Endodermal cell (in vitro differentiated cells): ENCODE results near the gene NFATC2. TPM values are rescaled to one million over a fixed set of nuclear protein-coding genes. Genes with fewer than 3 reads are reported as not detected.
"Not testable (repeated sequence)": the region's sequence is repeated elsewhere in the genome, so short reads cannot be mapped to it uniquely, and the experiment has no call there.

Source experiments
- DNase-seq: peaks from one replicate; pipeline ENCODE4 v3.0.0-alpha.2; 2017
- H3K27ac ChIP-seq: 2 replicates; pipeline ENCODE4 v1.5.1; 2013; ENCODE audit warnings: mild to moderate bottlenecking, low read depth, low read length, moderate library complexity
- H3K27me3 ChIP-seq: 2 replicates; pipeline ENCODE4 v1.6.1; 2013; ENCODE audit warnings: mild to moderate bottlenecking, low read length, moderate library complexity; ENCODE audit not compliant: insufficient read depth, control insufficient read depth, poor library complexity, severe bottlenecking
- H3K36me3 ChIP-seq: 2 replicates; pipeline ENCODE4 v1.7.0; 2013; ENCODE audit warnings: mild to moderate bottlenecking, low read length, moderate library complexity; ENCODE audit not compliant: control insufficient read depth, insufficient read depth
- H3K4me1 ChIP-seq: one replicate; pipeline ENCODE4 v1.7.0; 2013; ENCODE audit warnings: low read length; ENCODE audit not compliant: control insufficient read depth, insufficient read depth
- H3K4me3 ChIP-seq: 2 replicates; pipeline ENCODE4 v1.5.1; 2013; ENCODE audit warnings: mild to moderate bottlenecking, low read length, moderate library complexity
- H3K9ac ChIP-seq: 2 replicates; pipeline ENCODE4 v1.6.1; 2013; ENCODE audit warnings: mild to moderate bottlenecking, low read length, moderate library complexity; ENCODE audit not compliant: poor library complexity, severe bottlenecking; ENCODE audit errors: extremely low read depth
- H3K9me3 ChIP-seq: 2 replicates; pipeline ENCODE4 v1.6.1; 2013; ENCODE audit warnings: mild to moderate bottlenecking, low read length, moderate library complexity; ENCODE audit not compliant: control insufficient read depth
- H3K27ac Mint-ChIP-seq: 2 replicates; pipeline ENCODE4 v1.8.0; 2020; ENCODE audit warnings: mixed read lengths
- H3K27me3 Mint-ChIP-seq: 2 replicates; pipeline ENCODE4 v1.8.0; 2021; ENCODE audit warnings: mild to moderate bottlenecking, mixed read lengths; ENCODE audit not compliant: insufficient read depth
- H3K36me3 Mint-ChIP-seq: 2 replicates; pipeline ENCODE4 v1.8.0; 2020; ENCODE audit warnings: low read depth, mixed read lengths
- H3K4me1 Mint-ChIP-seq: 2 replicates; pipeline ENCODE4 v1.8.0; 2020; ENCODE audit warnings: mixed read lengths
- H3K4me3 Mint-ChIP-seq: 2 replicates; pipeline ENCODE4 v1.8.0; 2020; ENCODE audit warnings: mild to moderate bottlenecking, moderate library complexity, mixed read lengths
- H3K9me3 Mint-ChIP-seq: 2 replicates; pipeline ENCODE4 v1.8.0; 2020; ENCODE audit warnings: mild to moderate bottlenecking, mixed read lengths
- CTCF ChIP-seq: fragments of 200-600 bp; sonication (generic); conservative IDR thresholded peaks from 2 replicates; pipeline ENCODE4 v1.5.0; 2021; ENCODE audit warnings: antibody characterized with exemption, mild to moderate bottlenecking
- WGBS, 2 experiments: methylation state at CpG; one replicate each; pipeline versions ENCODE4 v1.1.5 to v1.1.7; 2013; ENCODE audit warnings: missing lambda C conversion rate in 2 of 2, mixed read lengths in 1 of 2; ENCODE audit not compliant: insufficient coverage in 1 of 2, insufficient read length in 1 of 2; 5-methylcytosine and 5-hydroxymethylcytosine counted together
- total RNA-seq, 2 donors: library from RNA; stranded (reverse); fragmentation: NEBNext Ultra II Directional in 1 of 2; extraction: Animal tissue kit (Norgen Biotek cat#: 25700) in 1 of 2; gene quantifications; 2 replicates in 1 of 2; 3 replicates in 1 of 2; pipeline ENCODE4 v1.2.1, GENCODE V29; 2021

Gene NFATC2
- total RNA-seq, 2 donors from 2014 or later: 1.5 to 2.1 TPM

GRCh38 chr20:51540580-51540979, 1.9 kb downstream of the NFATC2 start:
- no peak for TF ChIP-seq CTCF
- H3K36me3 Mint-ChIP-seq: no peaks in the 10 kb centered on the region
- Histone ChIP-seq H3K36me3 (no peaks in the 10 kb centered on the region), H3K9ac (no peak overlapping the region), H3K27me3 (peaks cover 26% of the 10 kb centered on the region), H3K27ac (no peak overlapping the region), H3K4me3 (no peak overlapping the region), H3K4me1 (peaks cover 6% of the 10 kb centered on the region), H3K9me3 (no peaks in the 10 kb centered on the region)
- peaks cover 38% of the 10 kb centered on the region for H3K27me3 Mint-ChIP-seq
- no peak overlapping the region for H3K4me3 Mint-ChIP-seq
- 95 to 98% methylated on average over 4 to 6 of the region's 6 CpGs for WGBS, 2 experiments
- no peak for DNase-seq
- H3K4me1 Mint-ChIP-seq: peaks cover 18% of the 10 kb centered on the region
- H3K27ac Mint-ChIP-seq: no peak overlapping the region
- H3K9me3 Mint-ChIP-seq: peaks cover 9% of the 10 kb centered on the region

DNA sequence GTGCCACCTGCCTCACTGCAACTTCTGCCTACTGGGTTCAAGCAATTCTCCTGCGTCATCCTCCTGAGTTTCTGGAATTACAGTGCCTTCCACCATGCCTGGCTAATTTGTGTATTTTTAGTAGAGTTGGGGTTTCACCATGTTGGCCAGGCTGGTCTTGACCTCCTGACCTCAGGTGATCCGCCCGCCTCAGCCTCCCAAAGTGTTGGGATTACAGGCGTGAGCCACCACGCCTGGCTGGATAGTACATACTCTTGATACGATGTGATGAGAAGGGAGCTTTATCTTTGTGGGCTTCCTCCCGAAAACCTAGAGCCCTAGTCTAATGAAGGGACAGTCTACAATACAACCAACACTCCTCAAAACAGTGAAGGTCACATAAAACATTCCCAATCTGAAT, 2.4 kb downstream of the NFATC2 start:
- H3K9me3 Mint-ChIP-seq, H3K9me3 ChIP-seq, H3K27ac Mint-ChIP-seq, H3K4me1 ChIP-seq, H3K9ac ChIP-seq, H3K36me3 Mint-ChIP-seq, DNase-seq, H3K36me3 ChIP-seq, H3K4me3 ChIP-seq, H3K4me3 Mint-ChIP-seq, H3K27ac ChIP-seq: not testable (repeated sequence)
- H3K27me3 Mint-ChIP-seq: peaks cover 33% of the 10 kb centered on the region
- H3K4me1 Mint-ChIP-seq: peaks cover 18% of the 10 kb centered on the region
- 77 to 100% methylated on average over 1 to 7 of the region's 7 CpGs for WGBS, 2 experiments
- H3K27me3 ChIP-seq: peaks cover 21% of the 10 kb centered on the region

DNA sequence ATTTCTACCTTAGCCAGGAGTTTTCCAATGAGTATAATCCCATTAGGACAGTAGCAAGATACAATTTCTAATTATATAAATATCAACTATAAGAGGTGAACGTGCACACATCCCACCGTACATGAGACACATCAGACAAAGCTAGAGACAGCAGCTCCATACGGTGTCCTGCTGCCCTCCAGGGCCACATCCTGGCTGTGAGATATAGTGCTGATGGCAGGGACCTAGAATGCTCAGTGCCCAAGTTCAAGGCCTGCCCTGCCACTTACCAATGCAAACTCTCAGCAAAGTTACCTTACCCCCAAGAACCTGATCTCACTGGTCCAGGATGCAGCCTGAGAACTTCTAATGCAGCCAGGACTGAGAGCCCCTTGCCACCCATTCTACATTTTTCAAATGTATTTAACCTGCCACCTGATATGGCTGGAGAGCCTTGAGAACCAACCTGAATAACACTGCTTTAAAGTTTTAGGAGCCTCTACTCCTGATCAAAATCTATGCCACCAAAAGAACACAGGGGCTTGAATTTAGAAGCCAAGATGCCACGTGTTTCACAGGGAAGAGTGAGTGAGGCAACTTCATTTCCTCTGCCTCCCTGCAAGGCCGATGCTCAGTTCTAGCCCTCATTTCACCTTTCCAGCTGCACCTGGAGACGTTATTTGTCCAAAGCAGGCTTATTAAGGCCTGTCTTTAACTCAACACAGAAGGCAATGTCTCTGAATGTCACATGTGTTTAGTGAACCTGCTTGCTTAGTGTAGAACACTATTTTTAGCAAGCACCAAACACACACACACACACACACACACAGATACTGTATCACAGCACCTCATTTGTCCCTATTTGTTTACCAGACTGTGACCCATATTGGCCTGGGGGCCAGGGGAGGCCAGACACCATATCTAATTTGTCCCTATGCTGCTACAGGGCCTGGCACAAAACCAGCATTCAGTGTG, 6.1 kb downstream of the NFATC2 start:
- no peak overlapping the region for H3K4me3 ChIP-seq
- H3K4me1 ChIP-seq: peaks cover 5% of the 10 kb centered on the region
- Mint-ChIP-seq H3K4me1 (peaks cover 7% of the 10 kb centered on the region), H3K27me3 (peaks cover 9% of the 10 kb centered on the region), H3K27ac (no peak overlapping the region), H3K4me3 (no peak overlapping the region), H3K9me3 (peaks cover 9% of the 10 kb centered on the region), H3K36me3 (no peaks in the 10 kb centered on the region)
- no peak overlapping the region for H3K27ac ChIP-seq
- H3K9me3 ChIP-seq: no peaks in the 10 kb centered on the region
- H3K36me3 ChIP-seq: no peaks in the 10 kb centered on the region
- WGBS, 2 experiments: 86 to 89% methylated on average over 3 to 6 of the region's 6 CpGs
- no peak overlapping the region for H3K9ac ChIP-seq
- H3K27me3 ChIP-seq: no peaks in the 10 kb centered on the region
- TF ChIP-seq CTCF: no peak
- DNase-seq: no peak
